PFSK-1 (cell line): ENCODE measurements around the gene NDC1.

ENCODE experiments used
- FOXP2 ChIP-seq: optimal IDR thresholded peaks from 2 replicates; pipeline ENCODE3; 2011; ENCODE audit warnings: borderline replicate concordance, control low read depth, inconsistent platforms; ENCODE audit not compliant: insufficient read depth; ENCODE audit errors: extremely low read length, extremely low read depth
- POLR2AphosphoS5 ChIP-seq: IDR thresholded peaks from 2 replicates; pipeline ENCODE4 v1.6.1; 2012; ENCODE audit warnings: low read depth, mild to moderate bottlenecking, control low read depth, low read length, moderate library complexity
- SIN3A ChIP-seq: IDR thresholded peaks from 2 replicates; pipeline ENCODE4 v1.6.1; 2012; ENCODE audit warnings: mild to moderate bottlenecking, low read length, moderate library complexity, borderline replicate concordance; ENCODE audit not compliant: insufficient read depth
- TAF1 ChIP-seq: IDR thresholded peaks from 2 replicates; pipeline ENCODE4 v1.6.1; 2012; ENCODE audit warnings: low read length, control low read depth, borderline replicate concordance; ENCODE audit not compliant: insufficient read depth
- TF ChIP-seq, protein P1 (sequence below), 2 experiments: IDR thresholded peaks; 2 replicates each; pipeline versions ENCODE4 v1.6.1 to v1.8.0; 2011 to 2012; ENCODE audit warnings: low read depth in 2 of 2, low read length in 2 of 2, control low read depth in 1 of 2, inconsistent platforms in 1 of 2, mild to moderate bottlenecking in 1 of 2, moderate library complexity in 1 of 2; ENCODE audit not compliant: insufficient read depth in 1 of 2

NDC1 gene

DNA sequence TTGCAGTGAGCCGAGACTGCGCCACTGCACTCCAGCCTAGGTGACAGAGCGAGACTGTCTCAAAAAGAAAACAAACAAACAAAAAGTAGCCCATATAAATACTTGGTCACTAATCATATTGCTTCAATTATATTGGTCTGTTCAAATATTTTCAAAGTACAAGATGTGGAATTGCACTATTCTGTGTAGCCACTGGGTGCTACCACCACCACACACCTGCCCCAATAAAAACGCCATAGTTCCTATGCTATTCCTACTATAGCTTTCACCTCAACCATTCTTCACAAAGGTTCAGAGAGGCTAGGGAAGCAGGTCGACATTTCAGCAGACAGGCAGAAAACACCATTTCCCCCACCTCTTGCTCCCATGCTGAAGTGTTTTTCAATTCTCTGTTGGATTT is 16.7 kb downstream of the NDC1 start:
- TF ChIP-seq, protein P1, sequence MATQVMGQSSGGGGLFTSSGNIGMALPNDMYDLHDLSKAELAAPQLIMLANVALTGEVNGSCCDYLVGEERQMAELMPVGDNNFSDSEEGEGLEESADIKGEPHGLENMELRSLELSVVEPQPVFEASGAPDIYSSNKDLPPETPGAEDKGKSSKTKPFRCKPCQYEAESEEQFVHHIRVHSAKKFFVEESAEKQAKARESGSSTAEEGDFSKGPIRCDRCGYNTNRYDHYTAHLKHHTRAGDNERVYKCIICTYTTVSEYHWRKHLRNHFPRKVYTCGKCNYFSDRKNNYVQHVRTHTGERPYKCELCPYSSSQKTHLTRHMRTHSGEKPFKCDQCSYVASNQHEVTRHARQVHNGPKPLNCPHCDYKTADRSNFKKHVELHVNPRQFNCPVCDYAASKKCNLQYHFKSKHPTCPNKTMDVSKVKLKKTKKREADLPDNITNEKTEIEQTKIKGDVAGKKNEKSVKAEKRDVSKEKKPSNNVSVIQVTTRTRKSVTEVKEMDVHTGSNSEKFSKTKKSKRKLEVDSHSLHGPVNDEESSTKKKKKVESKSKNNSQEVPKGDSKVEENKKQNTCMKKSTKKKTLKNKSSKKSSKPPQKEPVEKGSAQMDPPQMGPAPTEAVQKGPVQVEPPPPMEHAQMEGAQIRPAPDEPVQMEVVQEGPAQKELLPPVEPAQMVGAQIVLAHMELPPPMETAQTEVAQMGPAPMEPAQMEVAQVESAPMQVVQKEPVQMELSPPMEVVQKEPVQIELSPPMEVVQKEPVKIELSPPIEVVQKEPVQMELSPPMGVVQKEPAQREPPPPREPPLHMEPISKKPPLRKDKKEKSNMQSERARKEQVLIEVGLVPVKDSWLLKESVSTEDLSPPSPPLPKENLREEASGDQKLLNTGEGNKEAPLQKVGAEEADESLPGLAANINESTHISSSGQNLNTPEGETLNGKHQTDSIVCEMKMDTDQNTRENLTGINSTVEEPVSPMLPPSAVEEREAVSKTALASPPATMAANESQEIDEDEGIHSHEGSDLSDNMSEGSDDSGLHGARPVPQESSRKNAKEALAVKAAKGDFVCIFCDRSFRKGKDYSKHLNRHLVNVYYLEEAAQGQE (IDR thresholded peaks at IDR 0.05; ENCODE audit: insufficient read depth in 1 of 2, low read depth in 2 of 2, low read length in 2 of 2), result no peak
- no peak for TF ChIP-seq TAF1

DNA sequence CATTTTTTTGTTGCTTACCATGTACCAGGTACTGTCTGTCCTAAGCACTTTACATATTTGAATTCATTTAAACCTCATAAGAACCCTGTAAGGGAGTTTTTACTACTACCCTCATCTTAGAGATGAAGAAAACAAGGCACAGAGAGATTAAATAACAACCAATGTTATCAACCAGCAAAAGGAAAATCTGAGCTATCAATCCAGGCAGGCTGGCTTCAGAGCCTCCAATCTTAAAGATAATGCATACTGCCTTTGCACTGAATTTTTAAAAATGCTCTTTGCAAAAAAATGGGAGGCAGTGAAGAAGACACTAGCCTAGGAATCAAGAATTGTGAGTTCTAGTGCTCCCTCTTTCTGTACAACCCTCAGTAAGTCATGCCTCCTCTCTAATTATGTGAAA is 18.7 kb downstream of the NDC1 start:
- TF ChIP-seq TAF1 (no peak), FOXP2 (no peak), POLR2AphosphoS5 (no peak), SIN3A (no peak)
- TF ChIP-seq, protein P1 (IDR thresholded peaks at IDR 0.05; ENCODE audit: insufficient read depth in 1 of 2, low read depth in 2 of 2, low read length in 2 of 2), result no peak

GRCh38 chr1:53811414-53811851 is 26.7 kb downstream of the NDC1 start:
- TF ChIP-seq, protein P1 (IDR thresholded peaks at IDR 0.05; ENCODE audit: insufficient read depth in 1 of 2, low read depth in 2 of 2, low read length in 2 of 2), result no peak
- TF ChIP-seq TAF1 (no peak), POLR2AphosphoS5 (no peak), FOXP2 (no peak), SIN3A (no peak)

- TF ChIP-seq FOXP2 (no peak), SIN3A (no peak), POLR2AphosphoS5 (no peak), TAF1 (no peak)
- TF ChIP-seq, protein P1 (IDR thresholded peaks at IDR 0.05; ENCODE audit: insufficient read depth in 1 of 2, low read depth in 2 of 2, low read length in 2 of 2), result no peak
Observed at GRCh38 chr1:53810497-53810896, 27.6 kb downstream of the NDC1 start.

GRCh38 chr1:53810007-53810406 is 28.1 kb downstream of the NDC1 start:
- TF ChIP-seq FOXP2 (no peak), SIN3A (no peak), POLR2AphosphoS5 (no peak), TAF1 (no peak)
- TF ChIP-seq, protein P1 (IDR thresholded peaks at IDR 0.05; ENCODE audit: insufficient read depth in 1 of 2, low read depth in 2 of 2, low read length in 2 of 2), result no peak
